Body of pancreas (tissue), 4 donors: ENCODE measurements around the gene CPLX3.

Source experiments
- POLR2A ChIP-seq, 3 donors: fragments of 450-650 bp; IDR thresholded peaks; one replicate each; pipeline ENCODE4 v1.6.1; 2016; ENCODE audit warnings: antibody characterized with exemption in 3 of 3, mild to moderate bottlenecking in 2 of 3
- TF ChIP-seq, protein P1 (sequence below), 7 experiments: fragments of 450-650 bp in 4 of 7; fragments of 200-600 bp in 3 of 7; sonication (generic) in 3 of 7; IDR thresholded peaks; one replicate each; pipeline ENCODE4 v1.5.1; 2016 to 2019; ENCODE audit warnings: antibody characterized with exemption in 7 of 7

DNA sequence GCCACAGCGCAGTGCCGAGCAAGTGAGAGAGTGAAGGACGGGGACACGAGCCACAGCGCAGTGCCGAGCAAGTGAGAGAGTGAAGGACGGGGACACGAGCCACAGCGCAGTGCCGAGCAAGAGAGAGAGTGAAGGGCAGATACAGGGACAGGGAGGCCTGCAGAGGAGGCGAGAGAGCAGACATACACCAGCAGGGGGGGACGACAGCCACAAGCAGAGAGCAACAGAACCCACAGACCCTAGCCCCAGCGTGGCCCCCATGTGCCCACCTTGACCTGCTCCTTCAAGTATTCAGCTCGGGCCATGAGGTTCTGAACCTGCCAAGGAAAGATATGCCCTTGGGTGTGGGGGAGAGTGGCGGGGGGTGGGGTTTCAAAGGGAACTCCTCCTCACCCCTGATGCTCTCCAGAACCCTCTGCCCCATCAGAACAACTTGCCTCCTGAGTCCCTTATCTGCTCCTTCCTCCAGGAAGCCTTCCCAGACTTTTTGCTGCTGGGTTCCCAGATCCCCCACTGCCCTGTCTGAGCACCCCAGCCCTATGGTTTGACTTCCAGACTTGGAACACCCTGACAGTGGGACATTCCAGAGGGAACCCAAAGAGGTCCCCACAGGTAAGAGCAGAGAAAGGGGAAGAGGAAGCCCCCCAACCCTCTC is 11.2 kb downstream of the CPLX3 start:
- TF ChIP-seq, protein P1, sequence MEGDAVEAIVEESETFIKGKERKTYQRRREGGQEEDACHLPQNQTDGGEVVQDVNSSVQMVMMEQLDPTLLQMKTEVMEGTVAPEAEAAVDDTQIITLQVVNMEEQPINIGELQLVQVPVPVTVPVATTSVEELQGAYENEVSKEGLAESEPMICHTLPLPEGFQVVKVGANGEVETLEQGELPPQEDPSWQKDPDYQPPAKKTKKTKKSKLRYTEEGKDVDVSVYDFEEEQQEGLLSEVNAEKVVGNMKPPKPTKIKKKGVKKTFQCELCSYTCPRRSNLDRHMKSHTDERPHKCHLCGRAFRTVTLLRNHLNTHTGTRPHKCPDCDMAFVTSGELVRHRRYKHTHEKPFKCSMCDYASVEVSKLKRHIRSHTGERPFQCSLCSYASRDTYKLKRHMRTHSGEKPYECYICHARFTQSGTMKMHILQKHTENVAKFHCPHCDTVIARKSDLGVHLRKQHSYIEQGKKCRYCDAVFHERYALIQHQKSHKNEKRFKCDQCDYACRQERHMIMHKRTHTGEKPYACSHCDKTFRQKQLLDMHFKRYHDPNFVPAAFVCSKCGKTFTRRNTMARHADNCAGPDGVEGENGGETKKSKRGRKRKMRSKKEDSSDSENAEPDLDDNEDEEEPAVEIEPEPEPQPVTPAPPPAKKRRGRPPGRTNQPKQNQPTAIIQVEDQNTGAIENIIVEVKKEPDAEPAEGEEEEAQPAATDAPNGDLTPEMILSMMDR (IDR thresholded peaks at IDR 0.05) = no peak
- TF ChIP-seq POLR2A (IDR thresholded peaks at IDR 0.05) = no peak
